ENCODE measurements around the gene MLN. TPM values are rescaled to one million over a fixed set of nuclear protein-coding genes. Genes with fewer than 3 reads are reported as not detected.

MLN gene
- total and polyA plus RNA-seq, 2 experiments from 2014 or later = not detected

- no peak for TF ChIP-seq ZNF462 (CRISPR knock-in tag; IDR thresholded peaks at IDR 0.05)
- TF ChIP-seq ETS1 (IDR thresholded peaks at IDR 0.05) = no peak
- TF ChIP-seq EZH2 (IDR thresholded peaks at IDR 0.05; ENCODE audit: low read depth, unreplicated experiment) = no peak
- TF ChIP-seq JUNB (IDR thresholded peaks at IDR 0.05; ENCODE audit: unreplicated experiment) = no peak
- no peak for TF ChIP-seq ZNF331 (CRISPR knock-in tag; IDR thresholded peaks at IDR 0.05; ENCODE audit: low read depth)
- TF ChIP-seq POLR2AphosphoS5 (IDR thresholded peaks at IDR 0.05; ENCODE audit: low read depth) = no peak
- no peak for TF ChIP-seq CREB1 (CRISPR knock-in tag; IDR thresholded peaks at IDR 0.05; ENCODE audit: low read depth)
- no peak for TF ChIP-seq CTCF (conservative IDR thresholded peaks at IDR 0.05; ENCODE audit: low read depth in 2 of 2)
Measured at GRCh38 chr6:33828764-33829731, 25.2 kb upstream of the MLN start (continued).
